A673 (cell line): ENCODE measurements around the gene TMEM150A. TPM values are rescaled to one million over a fixed set of nuclear protein-coding genes. Genes with fewer than 3 reads are reported as not detected.

Source experiments
- BruUV-seq: library from RNA; stranded (reverse); fragments of 400-500 nt; replicated peaks from 2 replicates; lab custom pipeline; 2021; lab: Mats Ljungman, UMichigan
- CTCF ChIA-PET: fragments of 300-600 bp; sonication (Branson Sonifier 250); formaldehyde crosslinking; loops from one replicate; lab custom pipeline; 2022; ENCODE audit warnings: antibody characterized with exemption; lab: Charles Lee
- POLR2A ChIA-PET: fragments of 300-600 bp; sonication (Branson Sonifier 250); formaldehyde crosslinking; loops from one replicate; lab custom pipeline; 2022; ENCODE audit warnings: antibody characterized with exemption; ENCODE audit not compliant: low non-redundant PET; lab: Charles Lee
- DNase-seq: peaks from one replicate; pipeline ENCODE4 v3.0.0-alpha.2; 2015; ENCODE audit warnings: low spot score
- H3K27ac ChIP-seq: fragments of 200-600 bp; sonication (generic); 2 replicates; pipeline ENCODE4 v1.5.1; 2016; ENCODE audit warnings: mixed run types, low read depth, mild to moderate bottlenecking, mixed read lengths, antibody characterized with exemption, low read length; ENCODE audit not compliant: poor library complexity, severe bottlenecking
- H3K27me3 ChIP-seq: fragments of 200-600 bp; sonication (generic); replicated peaks from 2 replicates; pipeline ENCODE4 v1.6.1; 2017; ENCODE audit warnings: mixed run types, low read depth, mild to moderate bottlenecking, mixed read lengths, antibody characterized with exemption, low read length; ENCODE audit not compliant: insufficient read depth, poor library complexity
- H3K36me3 ChIP-seq: fragments of 200-600 bp; sonication (generic); 2 replicates; pipeline ENCODE4 v1.6.1; 2016; ENCODE audit warnings: mixed run types, mild to moderate bottlenecking, mixed read lengths, antibody characterized with exemption, low read length; ENCODE audit not compliant: insufficient read depth, poor library complexity, severe bottlenecking
- H3K4me1 ChIP-seq: fragments of 200-600 bp; sonication (generic); 2 replicates; pipeline ENCODE4 v1.6.1; 2017; ENCODE audit warnings: mixed run types, mild to moderate bottlenecking, mixed read lengths, antibody characterized with exemption, low read length; ENCODE audit not compliant: insufficient read depth, poor library complexity, severe bottlenecking
- H3K4me3 ChIP-seq: fragments of 200-600 bp; sonication (generic); 2 replicates; pipeline ENCODE4 v1.5.1; 2016; ENCODE audit warnings: low read depth, mixed run types, mild to moderate bottlenecking, mixed read lengths, low read length; ENCODE audit not compliant: poor library complexity, severe bottlenecking
- H3K9me3 ChIP-seq: fragments of 200-600 bp; sonication (generic); 2 replicates; pipeline ENCODE4 v1.6.1; 2016; ENCODE audit warnings: mixed run types, low read depth, mild to moderate bottlenecking, mixed read lengths, antibody characterized with exemption, low read length; ENCODE audit not compliant: poor library complexity, severe bottlenecking
- EZH2 ChIP-seq: fragments of 200-600 bp; sonication (generic); IDR thresholded peaks from 2 replicates; pipeline ENCODE4 v1.6.1; 2017; ENCODE audit warnings: borderline replicate concordance, low read depth, mild to moderate bottlenecking, mixed read lengths, antibody characterized with exemption, low read length; ENCODE audit not compliant: poor library complexity, severe bottlenecking
- intact Hi-C: fragments of 100-400 bp; cut with micrococcal nuclease; formaldehyde crosslinking; loops from one replicate; pipeline ENCODE4 v1.10.0; 2022; ENCODE audit not compliant: unreplicated experiment
- total RNA-seq: library from RNA; stranded (reverse); gene quantifications from 2 replicates; pipeline ENCODE4 v1.2.3, GENCODE V29; 2021
- TF ChIP-seq, protein P1 (sequence below): fragments of 300-800, 200-600 bp; sonication (generic); conservative IDR thresholded peaks from 2 replicates; pipeline ENCODE4 v1.5.1; 2017; ENCODE audit warnings: low read depth, mild to moderate bottlenecking, antibody characterized with exemption, low read length, moderate library complexity, mixed read lengths

TMEM150A gene
- total RNA-seq, 1 experiment from 2014 or later = 6.6 TPM

- H3K4me3 ChIP-seq = no peak overlapping the region
- H3K27ac ChIP-seq = no peak overlapping the region
- no peak for TF ChIP-seq EZH2
- TF ChIP-seq, protein P1, sequence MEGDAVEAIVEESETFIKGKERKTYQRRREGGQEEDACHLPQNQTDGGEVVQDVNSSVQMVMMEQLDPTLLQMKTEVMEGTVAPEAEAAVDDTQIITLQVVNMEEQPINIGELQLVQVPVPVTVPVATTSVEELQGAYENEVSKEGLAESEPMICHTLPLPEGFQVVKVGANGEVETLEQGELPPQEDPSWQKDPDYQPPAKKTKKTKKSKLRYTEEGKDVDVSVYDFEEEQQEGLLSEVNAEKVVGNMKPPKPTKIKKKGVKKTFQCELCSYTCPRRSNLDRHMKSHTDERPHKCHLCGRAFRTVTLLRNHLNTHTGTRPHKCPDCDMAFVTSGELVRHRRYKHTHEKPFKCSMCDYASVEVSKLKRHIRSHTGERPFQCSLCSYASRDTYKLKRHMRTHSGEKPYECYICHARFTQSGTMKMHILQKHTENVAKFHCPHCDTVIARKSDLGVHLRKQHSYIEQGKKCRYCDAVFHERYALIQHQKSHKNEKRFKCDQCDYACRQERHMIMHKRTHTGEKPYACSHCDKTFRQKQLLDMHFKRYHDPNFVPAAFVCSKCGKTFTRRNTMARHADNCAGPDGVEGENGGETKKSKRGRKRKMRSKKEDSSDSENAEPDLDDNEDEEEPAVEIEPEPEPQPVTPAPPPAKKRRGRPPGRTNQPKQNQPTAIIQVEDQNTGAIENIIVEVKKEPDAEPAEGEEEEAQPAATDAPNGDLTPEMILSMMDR = no peak
- peaks cover 4% of the 10 kb centered on the region for H3K4me1 ChIP-seq
- ChIA-PET CTCF (no interaction called here), POLR2A (no interaction called here)
- peaks cover 62% of the 10 kb centered on the region for H3K36me3 ChIP-seq
- no peak for DNase-seq
- no peaks in the 10 kb centered on the region for H3K27me3 ChIP-seq
- BruUV-seq = no TSS peak
- H3K9me3 ChIP-seq = no peaks in the 10 kb centered on the region
- intact Hi-C loops = loop anchor here (10.0 kb wide), 1 partner anchor 490 kb away; no protein-coding TSS in a partner anchor
These were observed 47.4 kb downstream of the TMEM150A start for GRCh38 chr2:85554980-85555612.

GRCh38 chr2:85553184-85553583, 49.3 kb downstream of the TMEM150A start:
- Histone ChIP-seq H3K4me1 (no peaks in the 10 kb centered on the region), H3K4me3 (no peak overlapping the region), H3K36me3 (peaks cover 64% of the 10 kb centered on the region), H3K27me3 (no peaks in the 10 kb centered on the region), H3K27ac (no peak overlapping the region), H3K9me3 (no peaks in the 10 kb centered on the region)
- TF ChIP-seq EZH2 = no peak
- intact Hi-C loops = loop anchor here (2.0 to 10.0 kb wide), 2 partner anchors 252 to 488 kb away; no protein-coding TSS in a partner anchor
- BruUV-seq = no TSS peak
- DNase-seq = no peak
- ChIA-PET POLR2A (no interaction called here), CTCF (interaction anchor here (0.5 kb wide), 1 partner anchor 100 kb away, joined by 4 read pairs; no protein-coding TSS in a partner anchor)

DNA sequence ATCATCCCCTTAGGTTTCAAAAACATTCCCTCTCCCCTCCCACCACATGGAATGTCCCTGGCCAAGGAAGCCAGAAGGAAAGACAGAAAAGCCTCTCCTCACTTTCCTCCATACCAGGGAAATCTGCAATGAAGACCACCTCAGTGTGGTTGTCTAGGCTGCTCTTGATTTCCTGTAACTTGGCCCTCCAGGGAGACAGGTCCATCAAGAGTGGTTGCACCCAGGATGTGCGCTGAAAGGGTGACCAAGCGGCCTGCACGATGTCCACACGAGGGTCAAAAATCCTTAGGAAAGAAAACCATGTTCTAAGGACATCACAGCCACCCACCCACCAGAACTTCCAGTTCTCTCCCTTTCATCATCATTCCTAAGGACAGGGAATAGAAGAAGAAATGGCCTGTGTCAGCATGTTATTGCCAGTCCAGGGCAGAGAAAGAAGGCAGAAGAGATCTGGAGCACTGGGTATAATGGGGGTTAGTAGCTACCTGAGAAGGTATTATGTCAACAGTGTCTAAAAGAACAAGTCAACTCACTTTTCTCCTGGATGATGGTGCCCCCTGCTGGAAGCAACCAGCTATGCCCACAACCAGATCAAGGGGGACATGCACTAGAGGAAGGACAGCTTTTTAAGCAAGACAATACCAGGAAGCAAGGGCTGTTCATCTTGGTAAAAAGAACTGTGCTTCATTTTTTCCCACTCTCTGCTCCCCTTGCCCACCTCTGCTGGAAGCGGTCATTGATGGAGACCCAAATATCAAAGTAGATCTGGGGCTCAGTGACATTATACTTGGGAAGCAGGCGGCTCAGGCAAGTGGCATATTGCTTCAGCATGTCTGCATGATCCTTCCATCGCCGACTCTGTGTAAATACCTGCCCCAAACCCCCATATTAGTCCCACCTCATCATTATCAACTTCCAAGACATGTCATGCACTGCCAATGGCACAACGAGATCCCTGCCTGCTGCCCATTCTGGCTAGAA, 50.5 kb downstream of the TMEM150A start:
- no peak overlapping the region for H3K27ac ChIP-seq
- ChIA-PET CTCF (interaction anchor here (0.6 to 2.3 kb wide), 7 partner anchors 9 to 251 kb away, joined by 3 to 28 read pairs (median 4); partner anchors contain the start of genes GGCX, MAT2A and SH2D6), POLR2A (interaction anchor here (0.6 to 0.9 kb wide), 2 partner anchors 13 to 96 kb away, joined by 4 to 5 read pairs; partner anchors contain the start of gene MAT2A)
- H3K27me3 ChIP-seq = no peaks in the 10 kb centered on the region
- H3K36me3 ChIP-seq = peaks cover 62% of the 10 kb centered on the region
- no peak for TF ChIP-seq EZH2
- TF ChIP-seq, protein P1 = peak; percentile 90
- intact Hi-C loops = loop anchor here (1.0 to 10.0 kb wide), 3 partner anchors 132 to 487 kb away; no protein-coding TSS in a partner anchor
- no peaks in the 10 kb centered on the region for H3K4me1 ChIP-seq
- BruUV-seq = no TSS peak
- no peaks in the 10 kb centered on the region for H3K9me3 ChIP-seq
- no peak overlapping the region for H3K4me3 ChIP-seq
- peak; percentile 83 for DNase-seq
